DOHH2 (cell line): ENCODE measurements around the gene SSBP1.

ENCODE experiments used
- H3F3A ChIP-seq: fragments of 200-600 bp; sonication (generic), shearing (Covaris generic); 2 replicates; pipeline ENCODE4 v1.6.0; 2016; ENCODE audit warnings: antibody characterized with exemption, mild to moderate bottlenecking; ENCODE audit not compliant: control insufficient read depth, insufficient read depth
- H3K27ac ChIP-seq: fragments of 200-600 bp; sonication (generic); 2 replicates; pipeline ENCODE4 v1.5.1; 2014; ENCODE audit warnings: low read depth, mild to moderate bottlenecking, low read length, moderate library complexity
- H3K27me3 ChIP-seq: fragments of 200-600 bp; sonication (generic); 2 replicates; pipeline ENCODE4 v1.6.1; 2014; ENCODE audit warnings: mild to moderate bottlenecking, low read length, mixed read lengths; ENCODE audit not compliant: control insufficient read depth
- H3K36me3 ChIP-seq: fragments of 200-600 bp; sonication (generic); 2 replicates; pipeline ENCODE4 v1.6.1; 2014; ENCODE audit warnings: mild to moderate bottlenecking, low read length, moderate library complexity, mixed read lengths; ENCODE audit not compliant: control insufficient read depth
- H3K4me1 ChIP-seq: fragments of 200-600 bp; sonication (generic); 2 replicates; pipeline ENCODE4 v1.6.1; 2014; ENCODE audit warnings: mild to moderate bottlenecking, low read length, mixed read lengths; ENCODE audit not compliant: control insufficient read depth
- H3K4me2 ChIP-seq: fragments of 200-600 bp; sonication (generic); 2 replicates; pipeline ENCODE4 v1.6.0; 2014; ENCODE audit warnings: mild to moderate bottlenecking, low read length, moderate library complexity
- H3K4me3 ChIP-seq: fragments of 200-600 bp; sonication (generic); 2 replicates; pipeline ENCODE4 v1.5.1; 2014; ENCODE audit warnings: mild to moderate bottlenecking, low read length, mixed read lengths
- H3K79me2 ChIP-seq: fragments of 200-600 bp; sonication (generic); 2 replicates; pipeline ENCODE4 v1.6.1; 2014; ENCODE audit warnings: mild to moderate bottlenecking, low read length, mixed read lengths; ENCODE audit not compliant: control insufficient read depth
- H3K9me2 ChIP-seq: fragments of 200-600 bp; sonication (generic); replicated peaks from 2 replicates; pipeline ENCODE4 v1.6.1; 2014; ENCODE audit warnings: mild to moderate bottlenecking, low read length, mixed read lengths; ENCODE audit not compliant: control insufficient read depth
- H3K9me3 ChIP-seq: fragments of 200-600 bp; sonication (generic); 2 replicates; pipeline ENCODE4 v1.6.1; 2014; ENCODE audit warnings: antibody characterized with exemption, low read length, mixed read lengths; ENCODE audit not compliant: control insufficient read depth, insufficient read depth
- H4K20me1 ChIP-seq: fragments of 200-600 bp; sonication (generic); 2 replicates; pipeline ENCODE4 v1.6.0; 2014; ENCODE audit warnings: low read depth, mild to moderate bottlenecking, antibody characterized with exemption, low read length, moderate library complexity; ENCODE audit not compliant: control insufficient read depth, insufficient read depth
- EZH2phosphoT487 ChIP-seq: fragments of 200-600 bp; sonication (generic); IDR thresholded peaks from 2 replicates; pipeline ENCODE4 v1.6.1; 2017; ENCODE audit warnings: borderline replicate concordance, mild to moderate bottlenecking, antibody characterized with exemption, low read length, moderate library complexity, mixed read lengths
- TF ChIP-seq, protein P1 (sequence below): fragments of 200-600 bp; sonication (generic); IDR thresholded peaks from one replicate; pipeline ENCODE4 v1.5.1; 2014; ENCODE audit warnings: antibody characterized with exemption, mild to moderate bottlenecking, low read depth, low read length; ENCODE audit not compliant: poor library complexity, severe bottlenecking

Gene SSBP1

DNA sequence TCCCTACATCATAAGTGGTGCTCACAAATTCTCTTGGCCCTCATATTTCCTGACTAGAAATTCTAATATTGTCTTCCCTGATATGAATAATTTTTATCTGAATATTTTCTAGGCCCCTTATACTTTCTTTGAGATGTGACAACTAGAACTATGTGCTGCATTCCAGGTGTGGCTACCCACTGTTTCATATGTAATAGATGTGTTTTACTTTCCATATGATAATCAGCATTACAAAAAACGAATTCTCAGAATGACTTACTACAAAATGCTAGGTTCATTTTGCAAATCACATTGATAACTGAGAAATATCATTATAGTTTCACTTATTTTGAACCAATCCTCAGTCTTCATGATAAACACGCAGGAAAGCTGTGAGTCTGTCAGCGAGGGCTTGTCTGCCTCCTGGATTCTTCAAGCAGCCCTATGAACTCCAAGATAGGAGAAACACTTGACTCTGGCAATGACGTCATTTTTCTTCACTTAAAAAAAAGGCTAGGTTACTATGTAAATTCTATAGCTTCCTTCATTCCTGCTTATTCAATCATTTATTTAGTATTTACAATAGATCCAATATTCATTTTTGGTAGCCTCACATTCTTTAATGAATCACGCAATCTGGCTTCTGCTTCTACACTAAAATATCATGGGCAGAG is 25.4 kb upstream of the SSBP1 start:
- Histone ChIP-seq H3K79me2 (no peaks in the 10 kb centered on the region), H3K4me3 (no peak overlapping the region), H3F3A (no peaks in the 10 kb centered on the region), H3K4me1 (no peaks in the 10 kb centered on the region), H3K27me3 (peaks cover 21% of the 10 kb centered on the region), H3K9me2 (no peaks in the 10 kb centered on the region), H4K20me1 (no peaks in the 10 kb centered on the region), H3K9me3 (no peaks in the 10 kb centered on the region), H3K36me3 (no peaks in the 10 kb centered on the region), H3K4me2 (no peak overlapping the region), H3K27ac (no peak overlapping the region)
- TF ChIP-seq, protein P1, sequence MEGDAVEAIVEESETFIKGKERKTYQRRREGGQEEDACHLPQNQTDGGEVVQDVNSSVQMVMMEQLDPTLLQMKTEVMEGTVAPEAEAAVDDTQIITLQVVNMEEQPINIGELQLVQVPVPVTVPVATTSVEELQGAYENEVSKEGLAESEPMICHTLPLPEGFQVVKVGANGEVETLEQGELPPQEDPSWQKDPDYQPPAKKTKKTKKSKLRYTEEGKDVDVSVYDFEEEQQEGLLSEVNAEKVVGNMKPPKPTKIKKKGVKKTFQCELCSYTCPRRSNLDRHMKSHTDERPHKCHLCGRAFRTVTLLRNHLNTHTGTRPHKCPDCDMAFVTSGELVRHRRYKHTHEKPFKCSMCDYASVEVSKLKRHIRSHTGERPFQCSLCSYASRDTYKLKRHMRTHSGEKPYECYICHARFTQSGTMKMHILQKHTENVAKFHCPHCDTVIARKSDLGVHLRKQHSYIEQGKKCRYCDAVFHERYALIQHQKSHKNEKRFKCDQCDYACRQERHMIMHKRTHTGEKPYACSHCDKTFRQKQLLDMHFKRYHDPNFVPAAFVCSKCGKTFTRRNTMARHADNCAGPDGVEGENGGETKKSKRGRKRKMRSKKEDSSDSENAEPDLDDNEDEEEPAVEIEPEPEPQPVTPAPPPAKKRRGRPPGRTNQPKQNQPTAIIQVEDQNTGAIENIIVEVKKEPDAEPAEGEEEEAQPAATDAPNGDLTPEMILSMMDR = no peak
- no peak for TF ChIP-seq EZH2phosphoT487

DNA sequence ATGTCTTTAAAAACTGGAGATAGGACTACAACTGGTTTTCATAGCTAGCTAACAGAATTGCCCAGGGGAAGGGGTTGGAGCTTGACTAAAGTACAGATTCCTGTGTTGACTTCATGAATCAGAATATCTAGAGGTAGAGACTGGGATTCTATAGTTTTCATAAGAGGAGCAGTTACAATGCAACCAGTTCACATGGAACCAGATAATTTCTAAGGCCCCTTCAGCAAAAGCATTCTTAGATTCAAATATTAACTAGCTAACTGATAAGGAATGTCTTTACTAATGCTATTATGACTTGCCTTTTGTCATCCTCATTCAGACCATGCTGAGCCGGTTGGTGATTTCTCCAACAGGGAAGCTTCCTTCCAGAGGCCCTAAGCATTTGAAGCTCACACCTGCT is 24.3 kb upstream of the SSBP1 start:
- H3K4me1 ChIP-seq = no peaks in the 10 kb centered on the region
- H3F3A ChIP-seq = no peaks in the 10 kb centered on the region
- H3K4me3 ChIP-seq = no peak overlapping the region
- no peaks in the 10 kb centered on the region for H3K36me3 ChIP-seq
- no peak for TF ChIP-seq EZH2phosphoT487
- TF ChIP-seq, protein P1 = no peak
- no peaks in the 10 kb centered on the region for H3K79me2 ChIP-seq
- H3K9me2 ChIP-seq = no peaks in the 10 kb centered on the region
- peaks cover 24% of the 10 kb centered on the region for H3K27me3 ChIP-seq
- no peak overlapping the region for H3K4me2 ChIP-seq
- H3K27ac ChIP-seq = no peak overlapping the region
- H4K20me1 ChIP-seq = no peaks in the 10 kb centered on the region
- no peaks in the 10 kb centered on the region for H3K9me3 ChIP-seq

DNA sequence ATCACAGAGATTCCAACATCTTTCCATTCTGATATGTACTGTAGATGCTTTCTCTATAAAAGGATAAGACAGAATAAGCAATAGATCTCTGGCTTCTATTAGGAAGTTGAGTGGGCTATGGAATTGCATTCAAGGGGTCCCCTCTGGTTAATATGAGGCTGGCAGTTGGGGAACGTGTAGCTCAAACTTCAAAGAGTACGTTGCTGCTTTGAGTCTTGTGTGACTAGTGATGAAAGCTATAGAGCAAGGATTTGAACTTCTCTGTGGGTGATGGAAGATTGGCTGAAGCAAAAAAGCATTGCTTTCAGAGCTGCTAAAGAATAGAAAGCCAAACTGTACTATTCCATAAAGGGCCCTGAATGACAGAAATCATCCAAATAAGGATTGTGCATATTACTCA is 23.6 kb upstream of the SSBP1 start:
- no peak overlapping the region for H3K4me2 ChIP-seq
- TF ChIP-seq, protein P1 = no peak
- no peak overlapping the region for H3K4me3 ChIP-seq
- H3K9me2 ChIP-seq = no peaks in the 10 kb centered on the region
- no peaks in the 10 kb centered on the region for H4K20me1 ChIP-seq
- no peak overlapping the region for H3K27ac ChIP-seq
- H3F3A ChIP-seq = no peaks in the 10 kb centered on the region
- no peaks in the 10 kb centered on the region for H3K79me2 ChIP-seq
- peaks cover 23% of the 10 kb centered on the region for H3K27me3 ChIP-seq
- H3K9me3 ChIP-seq = no peaks in the 10 kb centered on the region
- H3K36me3 ChIP-seq = no peaks in the 10 kb centered on the region
- H3K4me1 ChIP-seq = no peaks in the 10 kb centered on the region

DNA sequence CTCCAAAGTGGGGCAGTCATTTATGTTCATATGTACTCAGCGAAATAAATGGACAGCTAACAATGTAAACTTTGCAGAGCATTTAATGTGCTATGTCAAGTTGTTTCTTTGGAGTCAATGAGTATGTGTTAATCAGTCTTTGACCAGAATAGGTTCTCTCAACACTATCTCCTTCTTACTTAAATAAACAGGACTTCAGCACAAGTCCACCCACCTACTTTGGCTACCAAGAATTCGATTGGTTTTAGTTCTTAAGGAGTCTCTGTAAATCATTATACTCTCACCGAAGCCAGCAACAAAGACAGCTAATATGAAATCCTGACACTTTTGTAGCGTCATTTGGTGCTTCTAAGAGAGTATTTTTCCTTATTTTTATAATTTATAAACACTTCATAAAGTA is 23.1 kb upstream of the SSBP1 start:
- TF ChIP-seq EZH2phosphoT487 = no peak
- TF ChIP-seq, protein P1 = no peak
- Histone ChIP-seq H4K20me1 (no peaks in the 10 kb centered on the region), H3K9me2 (no peaks in the 10 kb centered on the region), H3K4me3 (no peak overlapping the region), H3K4me2 (no peak overlapping the region), H3K27ac (no peak overlapping the region), H3K4me1 (no peaks in the 10 kb centered on the region), H3K9me3 (no peaks in the 10 kb centered on the region), H3K36me3 (no peaks in the 10 kb centered on the region), H3K79me2 (no peaks in the 10 kb centered on the region), H3F3A (no peaks in the 10 kb centered on the region), H3K27me3 (peaks cover 21% of the 10 kb centered on the region)
